SU-DHL-6 (cell line): ENCODE measurements around the gene PDLIM7.

Source experiments
- EZH2phosphoT487 ChIP-seq: fragments of 200-600 bp; sonication (generic), shearing (Covaris generic); conservative IDR thresholded peaks from 2 replicates; pipeline ENCODE4 v1.6.1; 2018; ENCODE audit warnings: mild to moderate bottlenecking, antibody characterized with exemption, low read length, moderate library complexity, mixed read lengths
- TF ChIP-seq, protein P1 (sequence below): fragments of 200-600 bp; sonication (generic); IDR thresholded peaks from one replicate; pipeline ENCODE4 v1.5.1; 2017; ENCODE audit warnings: antibody characterized with exemption, mild to moderate bottlenecking, low read length, moderate library complexity; ENCODE audit not compliant: insufficient read depth, poor library complexity, severe bottlenecking

DNA sequence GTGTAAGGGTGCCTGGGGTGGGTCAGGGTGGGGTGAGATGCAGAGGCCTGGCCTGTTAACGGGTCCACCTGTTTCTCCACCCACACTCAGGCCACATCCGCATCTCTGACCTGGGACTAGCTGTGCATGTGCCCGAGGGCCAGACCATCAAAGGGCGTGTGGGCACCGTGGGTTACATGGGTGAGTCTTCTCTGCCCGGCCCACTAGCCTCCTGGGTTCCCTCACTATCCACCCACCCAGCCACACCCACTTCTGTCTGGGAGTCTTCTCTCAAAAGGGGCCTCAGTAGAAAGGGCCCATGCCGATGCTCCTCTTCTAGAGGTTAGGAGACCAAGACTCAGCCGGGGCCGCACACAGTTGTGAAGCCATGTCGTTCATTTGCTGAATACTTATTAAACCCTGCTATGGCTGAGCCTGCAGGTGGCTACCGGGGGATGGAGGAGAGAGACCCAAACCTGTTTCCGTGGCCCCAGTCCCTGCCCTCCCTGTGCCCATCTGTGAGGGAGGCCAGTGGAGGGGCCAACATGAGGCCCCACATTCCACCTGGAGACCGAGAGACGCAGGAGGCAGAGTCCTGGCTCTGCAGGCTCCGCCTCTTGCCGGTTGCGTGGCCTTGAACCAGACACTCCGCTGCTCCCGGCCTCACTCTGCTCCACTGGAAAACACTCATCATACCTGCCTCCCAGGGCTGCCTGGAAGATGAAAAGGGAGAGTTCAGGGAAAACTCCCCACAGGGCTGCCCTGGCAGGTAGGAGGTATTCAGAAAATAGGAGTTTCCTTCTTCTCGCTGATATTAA, 62.3 kb downstream of the PDLIM7 start:
- TF ChIP-seq, protein P1, sequence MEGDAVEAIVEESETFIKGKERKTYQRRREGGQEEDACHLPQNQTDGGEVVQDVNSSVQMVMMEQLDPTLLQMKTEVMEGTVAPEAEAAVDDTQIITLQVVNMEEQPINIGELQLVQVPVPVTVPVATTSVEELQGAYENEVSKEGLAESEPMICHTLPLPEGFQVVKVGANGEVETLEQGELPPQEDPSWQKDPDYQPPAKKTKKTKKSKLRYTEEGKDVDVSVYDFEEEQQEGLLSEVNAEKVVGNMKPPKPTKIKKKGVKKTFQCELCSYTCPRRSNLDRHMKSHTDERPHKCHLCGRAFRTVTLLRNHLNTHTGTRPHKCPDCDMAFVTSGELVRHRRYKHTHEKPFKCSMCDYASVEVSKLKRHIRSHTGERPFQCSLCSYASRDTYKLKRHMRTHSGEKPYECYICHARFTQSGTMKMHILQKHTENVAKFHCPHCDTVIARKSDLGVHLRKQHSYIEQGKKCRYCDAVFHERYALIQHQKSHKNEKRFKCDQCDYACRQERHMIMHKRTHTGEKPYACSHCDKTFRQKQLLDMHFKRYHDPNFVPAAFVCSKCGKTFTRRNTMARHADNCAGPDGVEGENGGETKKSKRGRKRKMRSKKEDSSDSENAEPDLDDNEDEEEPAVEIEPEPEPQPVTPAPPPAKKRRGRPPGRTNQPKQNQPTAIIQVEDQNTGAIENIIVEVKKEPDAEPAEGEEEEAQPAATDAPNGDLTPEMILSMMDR: no peak
- no peak for TF ChIP-seq EZH2phosphoT487
